Measurements from ENCODE around the gene MAP3K12. TPM values are rescaled to one million over a fixed set of nuclear protein-coding genes. Genes with fewer than 3 reads are reported as not detected.

The MAP3K12 gene
- total and polyA plus RNA-seq, 2 of the 4 experiments (the other 2 are of a cell fraction) = 29.0 to 52.5 TPM

- TF ChIP-seq ELK1 (IDR thresholded peaks at IDR 0.05; ENCODE audit: borderline replicate concordance, low read depth, low read length) (no peak), MXI1 (IDR thresholded peaks at IDR 0.05; ENCODE audit: borderline replicate concordance, low read depth, low read length) (no peak)
Measured at GRCh38 chr12:53492830-53493609, 6.2 kb downstream of the MAP3K12 start (continued).

Measured in IMR-90 (cell line).